ENCODE data around the gene AQP9.
"Not testable (repeated sequence)": the region's sequence is repeated elsewhere in the genome, so short reads cannot be mapped to it uniquely, and the experiment has no call there.

AQP9 gene

GRCh38 chr15:58138106-58138505 lies at the start of gene AQP9:
Gene AQP9, plus strand, starts transcription at chr15:58138381. Its CDS starts 185 bp downstream, at chr15:58138566.
- DNase-seq = no peak

- no peak for DNase-seq
Measured at GRCh38 chr15:58095415-58095814, 42.8 kb upstream of the AQP9 start.

GRCh38 chr15:58096529-58097084 lies 41.6 kb upstream of the AQP9 start:
- DNase-seq = no peak

- DNase-seq = no peak
Measured at GRCh38 chr15:58103482-58103881, 34.7 kb upstream of the AQP9 start.

- DNase-seq = no peak
Measured at GRCh38 chr15:58108117-58108516, 30.1 kb upstream of the AQP9 start.

- DNase-seq = no peak
Measured at GRCh38 chr15:58109419-58109818, 28.8 kb upstream of the AQP9 start.

GRCh38 chr15:58110999-58111717 lies 27.0 kb upstream of the AQP9 start:
- DNase-seq = no peak

- no peak for DNase-seq
Measured at GRCh38 chr15:58111718-58112104, 26.5 kb upstream of the AQP9 start.

- not testable (repeated sequence) for DNase-seq
Measured at GRCh38 chr15:58113358-58113757, 24.8 kb upstream of the AQP9 start.

GRCh38 chr15:58114388-58114787 lies 23.8 kb upstream of the AQP9 start:
- no peak for DNase-seq

- DNase-seq = no peak
Measured at GRCh38 chr15:58114812-58115211, 23.4 kb upstream of the AQP9 start.

- no peak for DNase-seq
Measured at GRCh38 chr15:58115692-58116091, 22.5 kb upstream of the AQP9 start.

- DNase-seq = no peak
Measured at GRCh38 chr15:58117619-58118018, 20.6 kb upstream of the AQP9 start.

- no peak for DNase-seq
Measured at GRCh38 chr15:58118272-58118671, 19.9 kb upstream of the AQP9 start.

- no peak for DNase-seq
Measured at GRCh38 chr15:58119016-58119415, 19.2 kb upstream of the AQP9 start.

GRCh38 chr15:58124585-58124984 lies 13.6 kb upstream of the AQP9 start:
- DNase-seq = no peak

GRCh38 chr15:58125333-58125732 lies 12.8 kb upstream of the AQP9 start:
- DNase-seq = no peak

GRCh38 chr15:58134886-58135285 lies 3.3 kb upstream of the AQP9 start:
- no peak for DNase-seq

GRCh38 chr15:58135511-58136174 lies 2.5 kb upstream of the AQP9 start:
- DNase-seq = no peak

GRCh38 chr15:58136731-58137130 lies 1.4 kb upstream of the AQP9 start:
- no peak for DNase-seq

GRCh38 chr15:58137686-58138085 lies 495 bp upstream of the AQP9 start:
- DNase-seq = no peak

GRCh38 chr15:58139276-58139988 lies 1.3 kb downstream of the AQP9 start:
- no peak for DNase-seq

GRCh38 chr15:58139989-58140522 lies 1.9 kb downstream of the AQP9 start:
- DNase-seq = no peak
